NB4 (cell line): Measurements from ENCODE around the gene EPS8L2.

Experiments
- MAX ChIP-seq: IDR thresholded peaks from 2 replicates; pipeline ENCODE4 v1.6.1; 2011; ENCODE audit warnings: low read depth, low read length
- POLR2A ChIP-seq: IDR thresholded peaks from 2 replicates; pipeline ENCODE4 v1.6.1; 2011; ENCODE audit warnings: mild to moderate bottlenecking; ENCODE audit not compliant: insufficient read length; ENCODE audit errors: extremely low read depth
- TF ChIP-seq, protein P1 (sequence below): IDR thresholded peaks from one replicate; pipeline ENCODE4 v1.5.1; 2012; ENCODE audit warnings: low read depth, low read length

DNA sequence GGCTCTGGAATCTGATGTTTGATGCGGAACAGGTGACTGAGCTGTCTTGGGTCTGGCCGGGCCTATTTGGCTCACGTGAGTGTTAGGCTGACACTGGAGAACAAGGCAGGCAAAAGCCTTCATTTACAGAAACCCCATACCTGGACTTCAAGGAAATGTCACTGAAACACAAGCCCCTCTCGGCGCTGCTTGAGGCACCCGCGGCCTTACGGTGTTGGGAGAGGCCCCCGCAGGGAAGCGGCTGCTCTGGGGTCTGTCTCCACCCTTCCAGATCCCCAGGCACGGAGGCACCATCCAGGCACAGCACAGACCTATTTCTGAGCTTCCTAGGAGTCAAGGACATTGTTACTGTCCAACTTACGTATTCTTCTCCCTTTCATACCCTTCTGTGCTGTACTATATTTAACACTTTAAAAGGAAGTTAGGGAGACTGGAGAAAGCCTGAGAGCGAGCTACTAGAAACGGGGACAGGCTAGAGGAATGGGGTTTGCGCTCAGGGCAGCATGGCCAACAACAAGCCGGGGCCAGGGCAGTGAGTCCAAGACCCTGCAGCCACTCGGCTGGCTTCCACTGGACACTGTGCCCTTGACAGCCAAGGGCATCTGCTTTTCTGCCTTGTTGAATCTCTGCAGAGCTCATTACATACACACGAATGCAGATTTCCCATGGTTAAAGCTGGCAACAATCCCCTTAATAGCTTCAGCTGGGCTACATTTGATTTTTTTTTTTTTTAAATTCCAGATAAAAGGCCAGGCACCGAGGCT is 45.2 kb upstream of the EPS8L2 start:
- TF ChIP-seq, protein P1, sequence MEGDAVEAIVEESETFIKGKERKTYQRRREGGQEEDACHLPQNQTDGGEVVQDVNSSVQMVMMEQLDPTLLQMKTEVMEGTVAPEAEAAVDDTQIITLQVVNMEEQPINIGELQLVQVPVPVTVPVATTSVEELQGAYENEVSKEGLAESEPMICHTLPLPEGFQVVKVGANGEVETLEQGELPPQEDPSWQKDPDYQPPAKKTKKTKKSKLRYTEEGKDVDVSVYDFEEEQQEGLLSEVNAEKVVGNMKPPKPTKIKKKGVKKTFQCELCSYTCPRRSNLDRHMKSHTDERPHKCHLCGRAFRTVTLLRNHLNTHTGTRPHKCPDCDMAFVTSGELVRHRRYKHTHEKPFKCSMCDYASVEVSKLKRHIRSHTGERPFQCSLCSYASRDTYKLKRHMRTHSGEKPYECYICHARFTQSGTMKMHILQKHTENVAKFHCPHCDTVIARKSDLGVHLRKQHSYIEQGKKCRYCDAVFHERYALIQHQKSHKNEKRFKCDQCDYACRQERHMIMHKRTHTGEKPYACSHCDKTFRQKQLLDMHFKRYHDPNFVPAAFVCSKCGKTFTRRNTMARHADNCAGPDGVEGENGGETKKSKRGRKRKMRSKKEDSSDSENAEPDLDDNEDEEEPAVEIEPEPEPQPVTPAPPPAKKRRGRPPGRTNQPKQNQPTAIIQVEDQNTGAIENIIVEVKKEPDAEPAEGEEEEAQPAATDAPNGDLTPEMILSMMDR: no peak
- TF ChIP-seq POLR2A: no peak
- TF ChIP-seq MAX: no peak
